GM23248 (cell line): ENCODE results near the gene SLC35F3. TPM values are rescaled to one million over a fixed set of nuclear protein-coding genes. Genes with fewer than 3 reads are reported as not detected.

Source experiments
- DNase-seq: peaks from one replicate; pipeline ENCODE4 v3.0.0-alpha.2; 2015
- H2AFZ ChIP-seq: fragments of 200-600 bp; sonication (generic); 2 replicates; pipeline ENCODE4 v1.6.1; 2016; ENCODE audit warnings: antibody characterized with exemption
- H3F3A ChIP-seq: fragments of 200-600 bp; sonication (generic); 2 replicates; pipeline ENCODE4 v1.6.1; 2016; ENCODE audit warnings: mild to moderate bottlenecking, antibody characterized with exemption, mixed run types; ENCODE audit not compliant: insufficient read depth
- H3K27ac ChIP-seq: fragments of 200-600 bp; sonication (generic); 2 replicates; pipeline ENCODE4 v1.5.1; 2016; ENCODE audit warnings: mild to moderate bottlenecking
- H3K27me3 ChIP-seq: fragments of 200-600 bp; sonication (generic); replicated peaks from 2 replicates; pipeline ENCODE4 v1.6.1; 2016; ENCODE audit warnings: mild to moderate bottlenecking; ENCODE audit not compliant: insufficient read depth
- H3K36me3 ChIP-seq: fragments of 200-600 bp; sonication (generic); 2 replicates; pipeline ENCODE4 v1.6.1; 2016; ENCODE audit warnings: low read depth, mild to moderate bottlenecking
- H3K4me1 ChIP-seq: fragments of 200-600 bp; sonication (generic); 2 replicates; pipeline ENCODE4 v1.6.1; 2016; ENCODE audit warnings: mild to moderate bottlenecking; ENCODE audit not compliant: insufficient read depth
- H3K4me2 ChIP-seq: fragments of 200-600 bp; sonication (generic); one replicate; pipeline ENCODE4 v1.6.1; 2016; ENCODE audit warnings: mild to moderate bottlenecking; ENCODE audit not compliant: unreplicated experiment
- H3K4me3 ChIP-seq: fragments of 200-600 bp; sonication (generic); 2 replicates; pipeline ENCODE4 v1.5.1; 2016; ENCODE audit warnings: mild to moderate bottlenecking
- H3K79me2 ChIP-seq: fragments of 200-600 bp; sonication (generic); 2 replicates; pipeline ENCODE4 v1.6.1; 2016; ENCODE audit warnings: mild to moderate bottlenecking; ENCODE audit not compliant: insufficient read depth
- H3K9ac ChIP-seq: fragments of 200-600 bp; sonication (generic); 2 replicates; pipeline ENCODE4 v1.6.1; 2016; ENCODE audit warnings: mild to moderate bottlenecking
- H3K9me2 ChIP-seq: fragments of 200-600 bp; sonication (generic); 2 replicates; pipeline ENCODE4 v1.6.1; 2016; ENCODE audit warnings: mixed run types, mild to moderate bottlenecking, moderate library complexity; ENCODE audit not compliant: insufficient read depth
- H3K9me3 ChIP-seq: fragments of 200-600 bp; sonication (generic); one replicate; pipeline ENCODE4 v1.6.1; 2017; ENCODE audit warnings: low read depth
- H4K20me1 ChIP-seq: fragments of 200-600 bp; sonication (generic); 2 replicates; pipeline ENCODE4 v1.6.0; 2016; ENCODE audit not compliant: insufficient read depth
- EZH2 ChIP-seq: fragments of 200-600 bp; sonication (generic); IDR thresholded peaks from 2 replicates; pipeline ENCODE4 v1.6.1; 2018; ENCODE audit warnings: antibody characterized with exemption, mild to moderate bottlenecking; ENCODE audit not compliant: insufficient read depth, poor library complexity, severe bottlenecking
- EZH2phosphoT487 ChIP-seq: fragments of 200-600 bp; sonication (generic); IDR thresholded peaks from 2 replicates; pipeline ENCODE4 v1.6.1; 2018; ENCODE audit warnings: antibody characterized with exemption, moderate library complexity, mild to moderate bottlenecking, low read depth; ENCODE audit not compliant: insufficient read depth
- WGBS, 2 experiments: methylation state at CpG; one replicate each; pipeline ENCODE4 v1.1.6; 2015 to 2017; ENCODE audit warnings: low lambda C conversion rate in 2 of 2, low coverage in 1 of 2; ENCODE audit errors: missing lambda C conversion rate in 2 of 2; 5-methylcytosine and 5-hydroxymethylcytosine counted together
- in situ Hi-C: fragments of 300-500 bp; cut with MboI; formaldehyde crosslinking; loops from 2 replicates; pipeline ENCODE4 v1.15.0; 2020
- polyA plus RNA-seq: library from polyadenylated mRNA; unstranded; fragments of >200 nt; fragmentation: Nextera tagmentation; extraction: Ambion mirVana; gene quantifications from 2 replicates; pipeline ENCODE4 v1.2.1, GENCODE V29; 2016
- total RNA-seq: library from RNA; depleted of rRNA; stranded (reverse); fragments of >200 nt; shearing (Covaris generic); gene quantifications from 2 replicates; pipeline ENCODE4 v1.2.3, GENCODE V29; 2014

Gene SLC35F3
- total and polyA plus RNA-seq, 2 experiments from 2014 or later, result 0.43 to 1.3 TPM

DNA sequence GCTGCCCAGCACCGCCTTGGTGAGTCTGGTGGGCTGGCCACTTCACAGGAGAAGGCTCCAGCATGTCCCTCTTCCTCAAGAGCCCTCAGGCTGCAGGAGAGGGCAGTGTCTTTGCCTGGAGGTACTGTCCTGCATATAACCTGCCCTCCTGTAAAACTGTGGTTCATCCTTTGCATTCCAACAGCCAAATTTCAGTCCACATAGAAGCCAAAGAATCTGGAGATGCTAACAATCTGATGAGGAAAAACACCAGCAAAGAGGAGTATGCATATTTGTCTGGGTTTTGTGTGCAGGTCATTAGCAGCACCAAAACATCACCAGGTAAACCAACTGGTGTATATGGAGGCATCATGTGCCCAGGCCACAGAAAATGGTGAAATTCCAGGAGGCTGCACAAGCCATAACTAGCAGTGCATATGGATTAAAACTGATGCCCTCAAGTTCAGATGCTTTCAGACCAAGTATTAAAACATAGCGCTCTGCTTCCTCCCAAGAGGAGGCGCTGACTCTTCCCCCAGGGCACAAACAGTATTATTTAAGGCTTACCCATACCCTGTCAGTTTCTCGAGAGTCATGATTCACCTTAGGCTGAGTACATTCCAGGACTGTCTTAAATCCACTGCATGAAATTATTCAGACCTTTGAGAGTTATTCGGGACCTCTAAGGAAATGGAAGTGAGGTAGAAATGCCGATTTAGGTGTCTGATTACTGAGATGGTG, 318.2 kb downstream of the SLC35F3 start:
- no peaks in the 10 kb centered on the region for H4K20me1 ChIP-seq
- 30 to 31% methylated on average over 6 of the region's 6 CpGs for WGBS, 2 experiments
- no peaks in the 10 kb centered on the region for H3K79me2 ChIP-seq
- no peak for TF ChIP-seq EZH2
- no peak overlapping the region for H2AFZ ChIP-seq
- no peaks in the 10 kb centered on the region for H3K36me3 ChIP-seq
- H3K4me3 ChIP-seq, result no peak overlapping the region
- H3K9me3 ChIP-seq, result no peaks in the 10 kb centered on the region
- H3K4me2 ChIP-seq, result no peak overlapping the region
- in situ Hi-C loops, result no loop called here
- H3K9me2 ChIP-seq, result no peaks in the 10 kb centered on the region
- no peaks in the 10 kb centered on the region for H3F3A ChIP-seq
- no peaks in the 10 kb centered on the region for H3K4me1 ChIP-seq
- H3K9ac ChIP-seq, result no peak overlapping the region
- no peak overlapping the region for H3K27ac ChIP-seq
- DNase-seq, result peak; percentile 50
- 0 out of 2 replicates have a peak, but pooled peaks cover 3% of the 10 kb centered on the region for H3K27me3 ChIP-seq

GRCh38 chr1:234226113-234226818, 321.8 kb downstream of the SLC35F3 start:
- TF ChIP-seq EZH2 (no peak), EZH2phosphoT487 (no peak)
- in situ Hi-C loops, result no loop called here
- H3K4me1 ChIP-seq, result no peaks in the 10 kb centered on the region
- no peaks in the 10 kb centered on the region for H3F3A ChIP-seq
- no peak overlapping the region for H3K4me2 ChIP-seq
- no peaks in the 10 kb centered on the region for H4K20me1 ChIP-seq
- no peaks in the 10 kb centered on the region for H3K9me2 ChIP-seq
- no peaks in the 10 kb centered on the region for H3K36me3 ChIP-seq
- DNase-seq, result no peak
- H3K9ac ChIP-seq, result no peak overlapping the region
- no peaks in the 10 kb centered on the region for H3K79me2 ChIP-seq
- H3K27ac ChIP-seq, result no peak overlapping the region
- WGBS, 2 experiments, result 26 to 28% methylated on average over 5 of the region's 5 CpGs
- no peak overlapping the region for H3K4me3 ChIP-seq
- no peaks in the 10 kb centered on the region for H3K9me3 ChIP-seq
- no peaks in the 10 kb centered on the region; the same call in 1 of the 2 replicates for H3K27me3 ChIP-seq
- H2AFZ ChIP-seq, result no peak overlapping the region

- Histone ChIP-seq H3K4me3 (no peak overlapping the region), H2AFZ (no peak overlapping the region), H3K4me1 (no peaks in the 10 kb centered on the region), H4K20me1 (no peaks in the 10 kb centered on the region), H3K9me2 (no peaks in the 10 kb centered on the region), H3K36me3 (no peaks in the 10 kb centered on the region), H3K9ac (no peak overlapping the region), H3K4me2 (no peak overlapping the region), H3K9me3 (no peaks in the 10 kb centered on the region), H3K27me3 (no peaks in the 10 kb centered on the region; the same call in 1 of the 2 replicates), H3F3A (no peaks in the 10 kb centered on the region), H3K27ac (no peak overlapping the region), H3K79me2 (no peaks in the 10 kb centered on the region)
- WGBS, 2 experiments, result 58 to 61% methylated on average over 10 of the region's 10 CpGs
- TF ChIP-seq EZH2, result no peak
- TF ChIP-seq EZH2phosphoT487, result no peak
- DNase-seq, result no peak
- in situ Hi-C loops, result no loop called here
Observed at GRCh38 chr1:234226819-234227165, 322.3 kb downstream of the SLC35F3 start.

- no peak overlapping the region for H3K4me2 ChIP-seq
- H3K9ac ChIP-seq, result no peak overlapping the region
- no peak for DNase-seq
- no peaks in the 10 kb centered on the region for H3K4me1 ChIP-seq
- in situ Hi-C loops, result no loop called here
- no peak overlapping the region for H3K27ac ChIP-seq
- no peak overlapping the region for H3K4me3 ChIP-seq
- no peaks in the 10 kb centered on the region for H3K36me3 ChIP-seq
- H4K20me1 ChIP-seq, result no peaks in the 10 kb centered on the region
- H3K27me3 ChIP-seq, result peaks cover 4% of the 10 kb centered on the region; the same call in 1 of the 2 replicates
- H3F3A ChIP-seq, result no peaks in the 10 kb centered on the region
- no peaks in the 10 kb centered on the region for H3K79me2 ChIP-seq
- H3K9me2 ChIP-seq, result no peaks in the 10 kb centered on the region
- WGBS, 2 experiments, result 41 to 46% methylated on average over 10 of the region's 10 CpGs
- TF ChIP-seq EZH2 (no peak), EZH2phosphoT487 (no peak)
- H3K9me3 ChIP-seq, result no peaks in the 10 kb centered on the region
- H2AFZ ChIP-seq, result no peak overlapping the region
Observed at GRCh38 chr1:234229581-234230387, 325.3 kb downstream of the SLC35F3 start.
